HG03039 (cell line): ENCODE data around the gene ZMYND15.

Experiments used
- ATAC-seq: cut with Tn5 transposase; IDR thresholded peaks from one replicate; pipeline ENCODE4 v1.9.1; 2021; ENCODE audit warnings: mild to moderate bottlenecking, moderate library complexity; ENCODE audit not compliant: unreplicated experiment

Gene ZMYND15

GRCh38 chr17:4716081-4716480 is 23.6 kb upstream of the ZMYND15 start:
- no peak for ATAC-seq

- no peak for ATAC-seq
Measured at GRCh38 chr17:4717791-4718190, 21.8 kb upstream of the ZMYND15 start.

GRCh38 chr17:4718276-4718675 is 21.4 kb upstream of the ZMYND15 start:
- no peak for ATAC-seq

- no peak for ATAC-seq
Measured at GRCh38 chr17:4719146-4719545, 20.5 kb upstream of the ZMYND15 start.

GRCh38 chr17:4719684-4720221 is 19.9 kb upstream of the ZMYND15 start:
- no peak for ATAC-seq

GRCh38 chr17:4720787-4721186 is 18.8 kb upstream of the ZMYND15 start:
- no peak for ATAC-seq

- no peak for ATAC-seq
Measured at GRCh38 chr17:4721203-4722135, 18.2 kb upstream of the ZMYND15 start.

- no peak for ATAC-seq
Measured at GRCh38 chr17:4722678-4723240, 16.9 kb upstream of the ZMYND15 start.

GRCh38 chr17:4724650-4725049 is 15.0 kb upstream of the ZMYND15 start:
- ATAC-seq: no peak

- ATAC-seq: no peak
Measured at GRCh38 chr17:4725646-4726310, 13.9 kb upstream of the ZMYND15 start.

- ATAC-seq: no peak
Measured at GRCh38 chr17:4728124-4728523, 11.5 kb upstream of the ZMYND15 start.

- ATAC-seq: no peak
Measured at GRCh38 chr17:4733073-4733531, 6.5 kb upstream of the ZMYND15 start.

- no peak for ATAC-seq
Measured at GRCh38 chr17:4734857-4735475, 4.7 kb upstream of the ZMYND15 start.

- no peak for ATAC-seq
Measured at GRCh38 chr17:4735876-4736651, 3.6 kb upstream of the ZMYND15 start.

- ATAC-seq: no peak
Measured at GRCh38 chr17:4738136-4739121, 1.2 kb upstream of the ZMYND15 start.

- no peak for ATAC-seq
Measured at GRCh38 chr17:4740025-4740351, 355 bp downstream of the ZMYND15 start.

GRCh38 chr17:4740584-4740983 is 951 bp downstream of the ZMYND15 start:
- no peak for ATAC-seq

GRCh38 chr17:4741544-4741943 is 1.9 kb downstream of the ZMYND15 start:
- ATAC-seq: no peak

- no peak for ATAC-seq
Measured at GRCh38 chr17:4742133-4742532, 2.5 kb downstream of the ZMYND15 start.
